Ovary (tissue), 3 donors: ENCODE results near the gene LRRTM3.

ENCODE experiments used
- CTCF ChIP-seq, 3 donors: fragments of 450-650 bp in 2 of 3; fragments of 200-600 bp in 1 of 3; IDR thresholded peaks; one replicate each; pipeline versions ENCODE4 v1.5.1 to v1.8.0; 2016 to 2022; ENCODE audit warnings: antibody characterized with exemption in 3 of 3, mild to moderate bottlenecking in 1 of 3
- EP300 ChIP-seq: sonication (generic); formaldehyde crosslinking; IDR thresholded peaks from one replicate; pipeline ENCODE4 v1.6.1; 2017; ENCODE audit warnings: antibody characterized with exemption
- POLR2A ChIP-seq: fragments of 450-650 bp; IDR thresholded peaks from one replicate; pipeline ENCODE4 v1.6.1; 2017; ENCODE audit warnings: antibody characterized with exemption, mild to moderate bottlenecking, moderate library complexity
- donor health status: DM: no; HTN: no; CAD: no.

- TF ChIP-seq CTCF (IDR thresholded peaks at IDR 0.05) (no peak), POLR2A (no peak), EP300 (no peak)
Measured at GRCh38 chr10:66880292-66880691, 45.5 kb upstream of the LRRTM3 start.
